Measurements from ENCODE around the gene CELF4. TPM values are rescaled to one million over a fixed set of nuclear protein-coding genes. Genes with fewer than 3 reads are reported as not detected.
A peak's percentile ranks its signal among the peaks of the same experiment; 100 is the strongest.

Gene CELF4
- total and polyA plus RNA-seq, 10 of the 15 experiments (the other 5 are each of a cell fraction or from before 2014, with no cell fraction given): 0.03 to 0.32 TPM; not detected in 8

DNA sequence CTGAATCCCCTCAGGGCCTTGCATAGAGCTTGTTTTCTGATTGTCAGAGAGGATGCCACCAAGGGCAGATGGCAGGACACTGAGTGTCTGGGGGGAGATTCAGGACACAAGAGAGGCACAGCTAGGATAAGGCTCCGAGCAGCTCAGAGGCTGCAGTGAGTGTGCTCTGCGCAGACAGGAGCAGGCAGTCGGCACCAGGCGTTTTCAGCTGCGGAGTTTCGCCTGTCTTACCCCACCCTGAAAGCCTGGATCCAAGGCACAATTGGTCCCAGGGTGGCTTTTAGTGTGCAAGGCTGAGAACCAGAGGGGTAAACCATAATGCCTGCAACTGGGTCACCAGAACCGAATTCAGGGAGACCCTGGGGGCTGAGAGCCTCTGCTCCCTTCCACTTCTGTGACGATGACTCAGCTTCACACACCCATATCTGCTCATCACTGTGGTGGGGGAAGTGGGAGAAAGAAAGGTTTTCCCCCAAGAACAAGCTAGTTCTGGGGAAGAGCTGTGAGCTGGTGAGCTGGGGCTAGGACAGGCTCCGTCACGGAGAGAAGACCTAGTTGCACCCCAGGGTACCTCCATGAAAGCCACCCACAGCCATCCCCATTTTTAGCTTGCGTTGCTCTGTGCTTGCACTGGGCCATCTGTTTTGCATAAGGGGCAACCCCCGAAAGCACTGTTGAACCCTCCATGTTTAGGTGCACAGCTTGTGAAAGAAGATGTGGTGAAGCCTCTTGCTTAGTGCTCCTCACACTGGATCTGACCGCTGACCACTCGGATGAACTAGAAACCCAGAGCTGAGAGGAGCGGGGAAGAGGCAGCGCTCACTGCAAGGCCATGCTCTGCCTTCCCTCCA, 173.7 kb downstream of the CELF4 start:
- SMC1A ChIA-PET (ENCODE audit: uncharacterized antibody, unreplicated experiment): interaction anchor here (2.1 kb wide), 1 partner anchor 41 kb away, joined by 12 read pairs; no protein-coding TSS in a partner anchor
- POLR2A ChIA-PET: interaction anchor here (0.7 kb wide), 1 partner anchor 139 kb away, joined by 3 read pairs; no protein-coding TSS in a partner anchor
- no peaks in the 10 kb centered on the region for H3K36me3 ChIP-seq (ENCODE audit: control insufficient read depth in 2 of 2, insufficient read depth in 2 of 2, low read length in 1 of 2)
- intact Hi-C loops (cut with micrococcal nuclease; ENCODE audit: unreplicated experiment) (no loop called here), in situ Hi-C loops (cut with MboI) (no loop called here)
- no peak for FAIRE-seq
- H3K27me3 ChIP-seq (replicated peaks in 1 of 2; ENCODE audit: control insufficient read depth in 2 of 2, insufficient read depth in 2 of 2, low read length in 1 of 2): peaks cover 2 to 4% of the 10 kb centered on the region in 2 experiments; a peak in 3 of 4 replicates
- no peak overlapping the region for H2AFZ ChIP-seq (ENCODE audit: control insufficient read depth, low read depth, low read length)
- peak; percentile 53 for DNase-seq (ENCODE audit: low read depth, low spot score)
- no peak overlapping the region for H3K4me3 ChIP-seq
- peaks cover 17% of the 10 kb centered on the region for H3K4me1 ChIP-seq (ENCODE audit: control insufficient read depth, insufficient read depth, low read length)
- no TSS peak for BruUV-seq (replicated peaks)
- WGBS (ENCODE audit: insufficient coverage, insufficient replicate concordance, low lambda C conversion rate, missing lambda C conversion rate): 26% methylated on average over 15 of the region's 16 CpGs
- no peak overlapping the region for H3K9ac ChIP-seq (ENCODE audit: control insufficient read depth, insufficient read depth, low read length)
- no peaks in the 10 kb centered on the region for H3K79me2 ChIP-seq (ENCODE audit: control insufficient read depth, insufficient read depth, low read length)
- RAD21 ChIA-PET (ENCODE audit: unreplicated experiment): interaction anchor here (2.3 kb wide), 1 partner anchor 43 kb away, joined by 11 read pairs; no protein-coding TSS in a partner anchor
- peak; percentile 85 for ATAC-seq
- H3K27ac ChIP-seq (ENCODE audit: control insufficient read depth, insufficient read depth): no peak overlapping the region
- CTCF ChIA-PET: interaction anchor here (0.9 to 1.7 kb wide), 4 partner anchors 42 to 139 kb away, joined by 3 to 8 read pairs (median 4); no protein-coding TSS in a partner anchor
- no peaks in the 10 kb centered on the region for H3K9me3 ChIP-seq (replicated peaks; ENCODE audit: control insufficient read depth, insufficient read depth, low read length)
- H3K4me2 ChIP-seq (ENCODE audit: control insufficient read depth, insufficient read depth): peak overlapping the region; percentile 13; the same call in 1 of the 2 replicates
- no peaks in the 10 kb centered on the region for H4K20me1 ChIP-seq (ENCODE audit: control insufficient read depth, insufficient read depth)
- TF ChIP-seq SUPT20H (IDR thresholded peaks at IDR 0.05; ENCODE audit: borderline replicate concordance, control insufficient read depth, low read depth, low read length) (no peak), MXI1 (IDR thresholded peaks at IDR 0.05; ENCODE audit: low read depth, low read length) (no peak), MYB (IDR thresholded peaks at IDR 0.05; ENCODE audit: borderline replicate concordance, low read depth, low read length) (no peak), KDM1A (IDR thresholded peaks at IDR 0.05; ENCODE audit: borderline replicate concordance) (no peak), SREBF1 (IDR thresholded peaks at IDR 0.05; ENCODE audit: low read length) (no peak), BRCA1 (IDR thresholded peaks at IDR 0.05; ENCODE audit: low read depth, low read length) (no peak), MTA2 (IDR thresholded peaks at IDR 0.05; ENCODE audit: low read depth) (no peak), IKZF1 (conservative IDR thresholded peaks at IDR 0.05) (peak; percentile 19; the same call in 1 of the 2 replicates), IRF5 (IDR thresholded peaks at IDR 0.05; ENCODE audit: borderline replicate concordance) (no peak), ZNF384 (IDR thresholded peaks at IDR 0.05; ENCODE audit: borderline replicate concordance, low read depth, low read length) (no peak), POU2F2 (IDR thresholded peaks at IDR 0.05; ENCODE audit: borderline replicate concordance, low read depth, low read length) (peak; percentile 90; the same call in 2 of the 3 replicates), YY1 (IDR thresholded peaks at IDR 0.05; ENCODE audit: low read depth, low read length) (peak; percentile 18; the same call in 1 of the 2 replicates), BACH1 (IDR thresholded peaks at IDR 0.05; ENCODE audit: borderline replicate concordance) (no peak), KAT2A (conservative IDR thresholded peaks at IDR 0.05; ENCODE audit: control insufficient read depth, low read depth, low read length) (no peak), HDAC6 (IDR thresholded peaks at IDR 0.05; ENCODE audit: unreplicated experiment) (no peak), ESRRA (IDR thresholded peaks at IDR 0.05; ENCODE audit: low read length) (no peak), ATF3 (IDR thresholded peaks at IDR 0.05; ENCODE audit: borderline replicate concordance, extremely low read depth, low read depth, low read length) (no peak), GABPA (IDR thresholded peaks at IDR 0.05; ENCODE audit: low read depth) (no peak), SMAD1 (IDR thresholded peaks at IDR 0.05; ENCODE audit: low read depth, partially characterized antibody) (no peak)
- TF ChIP-seq, protein P1, sequence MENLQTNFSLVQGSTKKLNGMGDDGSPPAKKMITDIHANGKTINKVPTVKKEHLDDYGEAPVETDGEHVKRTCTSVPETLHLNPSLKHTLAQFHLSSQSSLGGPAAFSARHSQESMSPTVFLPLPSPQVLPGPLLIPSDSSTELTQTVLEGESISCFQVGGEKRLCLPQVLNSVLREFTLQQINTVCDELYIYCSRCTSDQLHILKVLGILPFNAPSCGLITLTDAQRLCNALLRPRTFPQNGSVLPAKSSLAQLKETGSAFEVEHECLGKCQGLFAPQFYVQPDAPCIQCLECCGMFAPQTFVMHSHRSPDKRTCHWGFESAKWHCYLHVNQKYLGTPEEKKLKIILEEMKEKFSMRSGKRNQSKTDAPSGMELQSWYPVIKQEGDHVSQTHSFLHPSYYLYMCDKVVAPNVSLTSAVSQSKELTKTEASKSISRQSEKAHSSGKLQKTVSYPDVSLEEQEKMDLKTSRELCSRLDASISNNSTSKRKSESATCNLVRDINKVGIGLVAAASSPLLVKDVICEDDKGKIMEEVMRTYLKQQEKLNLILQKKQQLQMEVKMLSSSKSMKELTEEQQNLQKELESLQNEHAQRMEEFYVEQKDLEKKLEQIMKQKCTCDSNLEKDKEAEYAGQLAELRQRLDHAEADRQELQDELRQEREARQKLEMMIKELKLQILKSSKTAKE (IDR thresholded peaks at IDR 0.05; ENCODE audit: low read depth, poor library complexity, severe bottlenecking): no peak

All from GM12878 (cell line).